SK-N-SH (cell line): ENCODE results near the gene MRPL1. TPM values are rescaled to one million over a fixed set of nuclear protein-coding genes. Genes with fewer than 3 reads are reported as not detected.
A peak's percentile ranks its signal among the peaks of the same experiment; 100 is the strongest.

Experiments
- CTCF ChIA-PET: fragments of 300-600, 350-600 bp; formaldehyde crosslinking; extraction: SDS; loops from one replicate; lab custom pipeline; 2021; lab: Yijun Ruan, JAX
- POLR2A ChIA-PET: fragments of 350-600 bp; sonication (Branson Sonifier 250); formaldehyde crosslinking; extraction: SDS; loops from one replicate; lab custom pipeline; 2020; ENCODE audit warnings: antibody characterized with exemption, inconsistent platforms; lab: Yijun Ruan, JAX
- DNase-seq: peaks from one replicate; pipeline ENCODE4 v3.0.0; 2012
- H2AFZ ChIP-seq: fragments of 200-600 bp; sonication (generic); 2 replicates; pipeline ENCODE4 v1.8.1; 2016; ENCODE audit warnings: antibody characterized with exemption, mild to moderate bottlenecking, low read depth
- H3F3A ChIP-seq: fragments of 200-600 bp; sonication (generic); replicated peaks from 2 replicates; pipeline ENCODE3; 2016; ENCODE audit warnings: antibody characterized with exemption, mild to moderate bottlenecking; ENCODE audit not compliant: insufficient read depth
- H3K27ac ChIP-seq, 2 experiments: fragments of 200-500 bp in 1 of 2; fragments of 200-600 bp in 1 of 2; sonication (Bioruptor generic) in 1 of 2; sonication (generic), shearing (Covaris generic) in 1 of 2; 2 replicates each; pipeline versions ENCODE4 v1.5.1 to v1.6.1; 2014 to 2016; ENCODE audit warnings: low read depth in 2 of 2, inconsistent platforms in 1 of 2, low read length in 1 of 2, mild to moderate bottlenecking in 1 of 2, mixed read lengths in 1 of 2
- H3K27me3 ChIP-seq: fragments of 200-600 bp; sonication (generic), shearing (Covaris generic); 2 replicates; pipeline ENCODE4 v1.6.1; 2016; ENCODE audit warnings: mixed run types; ENCODE audit not compliant: insufficient read depth
- H3K36me3 ChIP-seq, 2 experiments: fragments of 200-500 bp in 1 of 2; fragments of 200-600 bp in 1 of 2; sonication (Bioruptor generic) in 1 of 2; sonication (generic) in 1 of 2; replicated peaks in 1 of 2; 2 replicates each; pipeline versions ENCODE3 to v1.5.1; 2014 to 2016; ENCODE audit warnings: low read length in 1 of 2, mild to moderate bottlenecking in 1 of 2; ENCODE audit not compliant: insufficient read depth in 2 of 2, control insufficient read depth in 1 of 2
- H3K4me1 ChIP-seq, 2 experiments: fragments of 200-500 bp in 1 of 2; fragments of 200-600 bp in 1 of 2; sonication (Bioruptor generic) in 1 of 2; sonication (generic), shearing (Covaris generic) in 1 of 2; 2 replicates each; pipeline versions ENCODE4 v1.5.1 to v1.6.1; 2014 to 2016; ENCODE audit warnings: low read depth in 1 of 2, low read length in 1 of 2, mixed run types in 1 of 2; ENCODE audit not compliant: insufficient read depth in 2 of 2, control insufficient read depth in 1 of 2
- H3K4me2 ChIP-seq: fragments of 200-600 bp; sonication (generic), shearing (Covaris generic); 2 replicates; pipeline ENCODE4 v1.6.1; 2017; ENCODE audit warnings: mixed run types
- H3K4me3 ChIP-seq, 2 experiments: fragments of 200-500 bp in 1 of 2; fragments of 200-600 bp in 1 of 2; sonication (Bioruptor generic) in 1 of 2; sonication (generic), shearing (Covaris generic) in 1 of 2; 2 replicates each; pipeline versions ENCODE4 v1.5.1 to v1.8.1; 2014 to 2016; ENCODE audit warnings: low read depth in 2 of 2, inconsistent platforms in 1 of 2, low read length in 1 of 2, mild to moderate bottlenecking in 1 of 2, mixed read lengths in 1 of 2, moderate library complexity in 1 of 2
- H3K79me2 ChIP-seq: fragments of 200-600 bp; sonication (generic); 2 replicates; pipeline ENCODE4 v1.8.1; 2017; ENCODE audit warnings: mild to moderate bottlenecking; ENCODE audit not compliant: insufficient read depth
- H3K9ac ChIP-seq: fragments of 200-600 bp; sonication (generic); 2 replicates; pipeline ENCODE4 v1.6.1; 2017; ENCODE audit warnings: mixed run types
- H3K9me2 ChIP-seq: fragments of 200-600 bp; sonication (generic); 2 replicates; pipeline ENCODE4 v1.6.1; 2017; ENCODE audit warnings: mixed run types
- H3K9me3 ChIP-seq: fragments of 200-600 bp; sonication (generic); 2 replicates; pipeline ENCODE4 v1.6.1; 2017; ENCODE audit warnings: mixed run types, mild to moderate bottlenecking, moderate library complexity
- H4K20me1 ChIP-seq: fragments of 200-600 bp; sonication (generic); 2 replicates; pipeline ENCODE4 v1.6.1; 2017; ENCODE audit warnings: mild to moderate bottlenecking, mixed run types; ENCODE audit not compliant: insufficient read depth
- ELF1 ChIP-seq: IDR thresholded peaks from 2 replicates; pipeline ENCODE4 v1.4.0; 2012
- EP300 ChIP-seq, 2 experiments: IDR thresholded peaks; 2 replicates each; pipeline versions ENCODE4 v1.4.0 to v1.6.1; 2012; ENCODE audit warnings: borderline replicate concordance in 1 of 2, low read depth in 1 of 2, low read length in 1 of 2
- FOXJ3 ChIP-seq: sonication (generic); formaldehyde crosslinking; IDR thresholded peaks from 2 replicates; pipeline ENCODE4 v1.5.1; 2020; ENCODE audit warnings: mild to moderate bottlenecking, missing genetic modification reagents
- GABPA ChIP-seq: IDR thresholded peaks from 2 replicates; pipeline ENCODE4 v1.4.0; 2012; ENCODE audit warnings: low read depth, mild to moderate bottlenecking
- JUND ChIP-seq: IDR thresholded peaks from 2 replicates; pipeline ENCODE4 v1.4.0; 2012
- MEF2A ChIP-seq: IDR thresholded peaks from 2 replicates; pipeline ENCODE4 v1.4.0; 2012; ENCODE audit warnings: low read depth, borderline replicate concordance
- MXI1 ChIP-seq: IDR thresholded peaks from 2 replicates; pipeline ENCODE4 v1.6.1; 2012; ENCODE audit warnings: mild to moderate bottlenecking, low read depth, low read length, improper control_type of control experiment
- NFIC ChIP-seq: IDR thresholded peaks from 2 replicates; pipeline ENCODE4 v1.4.0; 2012; ENCODE audit warnings: borderline replicate concordance
- NRF1 ChIP-seq: IDR thresholded peaks from 2 replicates; pipeline ENCODE4 v1.6.1; 2012; ENCODE audit warnings: low read depth, mild to moderate bottlenecking, low read length
- POLR2AphosphoS5 ChIP-seq: IDR thresholded peaks from 2 replicates; pipeline ENCODE4 v1.6.1; 2012; ENCODE audit warnings: low read depth, low read length
- REST ChIP-seq: IDR thresholded peaks from 2 replicates; pipeline ENCODE4 v1.6.1; 2012; ENCODE audit warnings: mild to moderate bottlenecking, low read depth, low read length, moderate library complexity
- RFX5 ChIP-seq: IDR thresholded peaks from 2 replicates; pipeline ENCODE4 v1.6.1; 2012; ENCODE audit warnings: mild to moderate bottlenecking, improper control_type of control experiment, low read length
- RXRA ChIP-seq: IDR thresholded peaks from 2 replicates; pipeline ENCODE4 v1.4.0; 2012; ENCODE audit warnings: low read depth, mild to moderate bottlenecking, borderline replicate concordance
- SIN3A ChIP-seq: IDR thresholded peaks from 2 replicates; pipeline ENCODE4 v1.6.1; 2012; ENCODE audit warnings: low read depth, mild to moderate bottlenecking, low read length, moderate library complexity, borderline replicate concordance
- SMC3 ChIP-seq: IDR thresholded peaks from 2 replicates; pipeline ENCODE4 v1.6.1; 2012; ENCODE audit warnings: low read depth, low read length, improper control_type of control experiment
- TCF12 ChIP-seq: IDR thresholded peaks from 2 replicates; pipeline ENCODE4 v1.4.0; 2012
- TEAD4 ChIP-seq: IDR thresholded peaks from 2 replicates; pipeline ENCODE4 v1.4.0; 2012; ENCODE audit warnings: mild to moderate bottlenecking, borderline replicate concordance; ENCODE audit not compliant: insufficient read depth
- USF1 ChIP-seq: IDR thresholded peaks from 2 replicates; pipeline ENCODE4 v1.4.0; 2012; ENCODE audit warnings: low read depth, borderline replicate concordance
- USF2 ChIP-seq: fragments of 150-350 bp; IDR thresholded peaks from 2 replicates; pipeline ENCODE4 v1.6.1; 2017; ENCODE audit warnings: antibody characterized with exemption, low read length, low read depth, borderline replicate concordance
- YY1 ChIP-seq: IDR thresholded peaks from 2 replicates; pipeline ENCODE4 v1.4.0; 2012; ENCODE audit warnings: low read depth, mild to moderate bottlenecking
- ZBTB33 ChIP-seq: IDR thresholded peaks from 2 replicates; pipeline ENCODE4 v1.4.0; 2012; ENCODE audit warnings: low read depth, borderline replicate concordance
- WGBS: methylation state at CpG from one replicate; pipeline ENCODE4 v1.1.6; 2017; ENCODE audit warnings: low lambda C conversion rate; 5-methylcytosine and 5-hydroxymethylcytosine counted together
- polyA plus RNA-seq, 3 experiments: library from polyadenylated mRNA; depleted of rRNA; stranded (reverse); fragments of >200 nt; gene quantifications; 2 replicates each; pipeline ENCODE4 v1.2.3, GENCODE V29; 2012

The MRPL1 gene
- polyA plus RNA-seq, 1 of the 3 experiments (the other 2 are of a cell fraction): 11.0 TPM

- H3K4me2 ChIP-seq: 0 out of 2 replicates have a peak overlapping the region, but pooled peaks have one; percentile 9
- no peaks in the 10 kb centered on the region for H3K36me3 ChIP-seq
- no peak overlapping the region for H3K9ac ChIP-seq
- no peaks in the 10 kb centered on the region for H3K4me1 ChIP-seq
- no peaks in the 10 kb centered on the region for H3K9me3 ChIP-seq
- no peak for TF ChIP-seq SIN3A
- no peak for TF ChIP-seq USF1
- no peak for TF ChIP-seq RXRA
- TF ChIP-seq TEAD4: no peak
- TF ChIP-seq SMC3: no peak
- TF ChIP-seq MXI1: no peak
- no peak for TF ChIP-seq NRF1
- no peak for TF ChIP-seq NFIC
- no peak for TF ChIP-seq RFX5
- TF ChIP-seq ZBTB33: no peak
- TF ChIP-seq USF2: no peak
- no peak for TF ChIP-seq TCF12
- TF ChIP-seq FOXJ3 (CRISPR knock-in tag): no peak
- TF ChIP-seq POLR2AphosphoS5: no peak
- H3K79me2 ChIP-seq: no peaks in the 10 kb centered on the region
- H3K9me2 ChIP-seq: no peaks in the 10 kb centered on the region
- peak overlapping the region; percentile 43 for H2AFZ ChIP-seq
- no peak overlapping the region for H3K4me3 ChIP-seq
- H4K20me1 ChIP-seq: no peaks in the 10 kb centered on the region
- no peaks in the 10 kb centered on the region for H3K27me3 ChIP-seq
- ChIA-PET POLR2A (no interaction called here), CTCF (interaction anchor here (1.0 to 2.0 kb wide), 2 partner anchors 11 to 17 kb away, joined by 4 to 5 read pairs; partner anchors contain the start of gene MRPL1)
- WGBS: 80% methylated on average over 1 of the region's 1 CpG
- no peak for DNase-seq
- H3F3A ChIP-seq: no peaks in the 10 kb centered on the region
- H3K27ac ChIP-seq: no peak overlapping the region
These were observed 17.2 kb upstream of the MRPL1 start for GRCh38 chr4:77845400-77845799.

GRCh38 chr4:77845929-77846328 is 16.7 kb upstream of the MRPL1 start:
- H3K4me3 ChIP-seq: no peak overlapping the region
- H3K27me3 ChIP-seq: no peaks in the 10 kb centered on the region
- H3K79me2 ChIP-seq: no peaks in the 10 kb centered on the region
- no peaks in the 10 kb centered on the region for H3K9me3 ChIP-seq
- no peak overlapping the region for H3K4me2 ChIP-seq
- 71% methylated on average over 3 of the region's 3 CpGs for WGBS
- no peak for DNase-seq
- H3K9me2 ChIP-seq: no peaks in the 10 kb centered on the region
- no peak overlapping the region for H2AFZ ChIP-seq
- H3K4me1 ChIP-seq: no peaks in the 10 kb centered on the region
- no peaks in the 10 kb centered on the region for H3K36me3 ChIP-seq
- H3K9ac ChIP-seq: no peak overlapping the region
- no peaks in the 10 kb centered on the region for H4K20me1 ChIP-seq
- H3K27ac ChIP-seq: no peak overlapping the region
- H3F3A ChIP-seq: no peaks in the 10 kb centered on the region
- POLR2A ChIA-PET: no interaction called here
- CTCF ChIA-PET: interaction anchor here (1.0 to 2.0 kb wide), 2 partner anchors 10 to 16 kb away, joined by 4 to 5 read pairs; partner anchors contain the start of gene MRPL1
- TF ChIP-seq SMC3 (no peak), GABPA (no peak), YY1 (no peak), EP300 (IDR thresholded peaks at IDR 0.05; ENCODE audit: borderline replicate concordance in 1 of 2, low read depth in 1 of 2, low read length in 1 of 2) (no peak), ELF1 (no peak), MEF2A (no peak), TEAD4 (no peak), REST (no peak), JUND (no peak), USF2 (no peak)
